A673 (cell line): ENCODE data around the gene SLC17A8. TPM values are rescaled to one million over a fixed set of nuclear protein-coding genes. Genes with fewer than 3 reads are reported as not detected.

Source experiments
- BruUV-seq: library from RNA; stranded (reverse); fragments of 400-500 nt; replicated peaks from 2 replicates; lab custom pipeline; 2021; lab: Mats Ljungman, UMichigan
- CTCF ChIA-PET: fragments of 300-600 bp; sonication (Branson Sonifier 250); formaldehyde crosslinking; loops from one replicate; lab custom pipeline; 2022; ENCODE audit warnings: antibody characterized with exemption; lab: Charles Lee
- POLR2A ChIA-PET: fragments of 300-600 bp; sonication (Branson Sonifier 250); formaldehyde crosslinking; loops from one replicate; lab custom pipeline; 2022; ENCODE audit warnings: antibody characterized with exemption; ENCODE audit not compliant: low non-redundant PET; lab: Charles Lee
- DNase-seq: peaks from one replicate; pipeline ENCODE4 v3.0.0-alpha.2; 2015; ENCODE audit warnings: low spot score
- H3K27ac ChIP-seq: fragments of 200-600 bp; sonication (generic); 2 replicates; pipeline ENCODE4 v1.5.1; 2016; ENCODE audit warnings: mixed run types, low read depth, mild to moderate bottlenecking, mixed read lengths, antibody characterized with exemption, low read length; ENCODE audit not compliant: poor library complexity, severe bottlenecking
- H3K27me3 ChIP-seq: fragments of 200-600 bp; sonication (generic); replicated peaks from 2 replicates; pipeline ENCODE4 v1.6.1; 2017; ENCODE audit warnings: mixed run types, low read depth, mild to moderate bottlenecking, mixed read lengths, antibody characterized with exemption, low read length; ENCODE audit not compliant: insufficient read depth, poor library complexity
- H3K36me3 ChIP-seq: fragments of 200-600 bp; sonication (generic); 2 replicates; pipeline ENCODE4 v1.6.1; 2016; ENCODE audit warnings: mixed run types, mild to moderate bottlenecking, mixed read lengths, antibody characterized with exemption, low read length; ENCODE audit not compliant: insufficient read depth, poor library complexity, severe bottlenecking
- H3K4me1 ChIP-seq: fragments of 200-600 bp; sonication (generic); 2 replicates; pipeline ENCODE4 v1.6.1; 2017; ENCODE audit warnings: mixed run types, mild to moderate bottlenecking, mixed read lengths, antibody characterized with exemption, low read length; ENCODE audit not compliant: insufficient read depth, poor library complexity, severe bottlenecking
- H3K4me3 ChIP-seq: fragments of 200-600 bp; sonication (generic); 2 replicates; pipeline ENCODE4 v1.5.1; 2016; ENCODE audit warnings: low read depth, mixed run types, mild to moderate bottlenecking, mixed read lengths, low read length; ENCODE audit not compliant: poor library complexity, severe bottlenecking
- H3K9me3 ChIP-seq: fragments of 200-600 bp; sonication (generic); 2 replicates; pipeline ENCODE4 v1.6.1; 2016; ENCODE audit warnings: mixed run types, low read depth, mild to moderate bottlenecking, mixed read lengths, antibody characterized with exemption, low read length; ENCODE audit not compliant: poor library complexity, severe bottlenecking
- CTCF ChIP-seq: fragments of 300-800, 200-600 bp; sonication (generic); conservative IDR thresholded peaks from 2 replicates; pipeline ENCODE4 v1.5.1; 2017; ENCODE audit warnings: low read depth, mild to moderate bottlenecking, antibody characterized with exemption, low read length, moderate library complexity, mixed read lengths
- EZH2 ChIP-seq: fragments of 200-600 bp; sonication (generic); IDR thresholded peaks from 2 replicates; pipeline ENCODE4 v1.6.1; 2017; ENCODE audit warnings: borderline replicate concordance, low read depth, mild to moderate bottlenecking, mixed read lengths, antibody characterized with exemption, low read length; ENCODE audit not compliant: poor library complexity, severe bottlenecking
- intact Hi-C: fragments of 100-400 bp; cut with micrococcal nuclease; formaldehyde crosslinking; loops from one replicate; pipeline ENCODE4 v1.10.0; 2022; ENCODE audit not compliant: unreplicated experiment
- total RNA-seq: library from RNA; stranded (reverse); gene quantifications from 2 replicates; pipeline ENCODE4 v1.2.3, GENCODE V29; 2021

SLC17A8 gene
- total RNA-seq, 1 experiment from 2014 or later: not detected

- Histone ChIP-seq H3K36me3 (no peaks in the 10 kb centered on the region), H3K27ac (no peak overlapping the region), H3K4me3 (no peak overlapping the region), H3K27me3 (no peaks in the 10 kb centered on the region), H3K9me3 (no peaks in the 10 kb centered on the region), H3K4me1 (no peaks in the 10 kb centered on the region)
- DNase-seq: no peak
- CTCF ChIA-PET: no interaction called here
- BruUV-seq: no TSS peak
- POLR2A ChIA-PET: no interaction called here
- intact Hi-C loops: no loop called here
- TF ChIP-seq EZH2: no peak
- TF ChIP-seq CTCF: no peak
These were observed 19.3 kb downstream of the SLC17A8 start for GRCh38 chr12:100376161-100376560.

- no peak for TF ChIP-seq EZH2
- TF ChIP-seq CTCF: no peak
- Histone ChIP-seq H3K9me3 (no peaks in the 10 kb centered on the region), H3K36me3 (no peaks in the 10 kb centered on the region), H3K27ac (no peak overlapping the region), H3K4me1 (no peaks in the 10 kb centered on the region), H3K4me3 (no peak overlapping the region), H3K27me3 (no peaks in the 10 kb centered on the region)
- POLR2A ChIA-PET: no interaction called here
- DNase-seq: no peak
- intact Hi-C loops: no loop called here
- CTCF ChIA-PET: no interaction called here
- no TSS peak for BruUV-seq
These were observed 24.5 kb downstream of the SLC17A8 start for GRCh38 chr12:100381379-100381778.

GRCh38 chr12:100382338-100382737 lies 25.5 kb downstream of the SLC17A8 start:
- CTCF ChIA-PET: no interaction called here
- no peaks in the 10 kb centered on the region for H3K9me3 ChIP-seq
- no peak overlapping the region for H3K27ac ChIP-seq
- no peak overlapping the region for H3K4me3 ChIP-seq
- H3K27me3 ChIP-seq: no peaks in the 10 kb centered on the region
- TF ChIP-seq CTCF (no peak), EZH2 (no peak)
- DNase-seq: no peak
- H3K36me3 ChIP-seq: no peaks in the 10 kb centered on the region
- intact Hi-C loops: no loop called here
- POLR2A ChIA-PET: no interaction called here
- no peaks in the 10 kb centered on the region for H3K4me1 ChIP-seq
- BruUV-seq: no TSS peak
